Measurements from ENCODE around the gene RASSF3. TPM values are rescaled to one million over a fixed set of nuclear protein-coding genes. Genes with fewer than 3 reads are reported as not detected.

Gene RASSF3
- total RNA-seq, 4 donors from 2014 or later, result 19.4 to 46.2 (median 30.1) TPM

DNA sequence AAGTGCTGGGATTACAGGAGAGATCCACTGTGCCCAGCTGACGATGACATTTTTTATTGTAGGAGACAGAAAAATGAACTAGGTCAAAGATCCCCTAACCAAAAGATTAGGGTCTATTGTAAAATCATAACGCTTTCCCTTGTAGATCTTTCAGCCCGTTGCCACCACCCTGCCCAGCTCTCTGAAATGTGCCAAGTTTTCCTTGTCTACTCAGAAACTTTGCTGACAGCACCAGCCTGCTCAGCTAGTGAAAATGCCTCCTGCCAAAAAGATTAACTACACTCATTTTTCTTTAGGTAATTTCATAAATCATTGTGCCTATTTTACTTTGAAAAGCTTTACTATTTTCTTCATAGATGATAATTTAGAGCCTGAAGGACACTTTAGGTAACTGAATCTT lies 28.2 kb upstream of the RASSF3 start:
- TF ChIP-seq, protein P1, sequence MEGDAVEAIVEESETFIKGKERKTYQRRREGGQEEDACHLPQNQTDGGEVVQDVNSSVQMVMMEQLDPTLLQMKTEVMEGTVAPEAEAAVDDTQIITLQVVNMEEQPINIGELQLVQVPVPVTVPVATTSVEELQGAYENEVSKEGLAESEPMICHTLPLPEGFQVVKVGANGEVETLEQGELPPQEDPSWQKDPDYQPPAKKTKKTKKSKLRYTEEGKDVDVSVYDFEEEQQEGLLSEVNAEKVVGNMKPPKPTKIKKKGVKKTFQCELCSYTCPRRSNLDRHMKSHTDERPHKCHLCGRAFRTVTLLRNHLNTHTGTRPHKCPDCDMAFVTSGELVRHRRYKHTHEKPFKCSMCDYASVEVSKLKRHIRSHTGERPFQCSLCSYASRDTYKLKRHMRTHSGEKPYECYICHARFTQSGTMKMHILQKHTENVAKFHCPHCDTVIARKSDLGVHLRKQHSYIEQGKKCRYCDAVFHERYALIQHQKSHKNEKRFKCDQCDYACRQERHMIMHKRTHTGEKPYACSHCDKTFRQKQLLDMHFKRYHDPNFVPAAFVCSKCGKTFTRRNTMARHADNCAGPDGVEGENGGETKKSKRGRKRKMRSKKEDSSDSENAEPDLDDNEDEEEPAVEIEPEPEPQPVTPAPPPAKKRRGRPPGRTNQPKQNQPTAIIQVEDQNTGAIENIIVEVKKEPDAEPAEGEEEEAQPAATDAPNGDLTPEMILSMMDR (IDR thresholded peaks at IDR 0.05; ENCODE audit: low read depth), result no peak

DNA sequence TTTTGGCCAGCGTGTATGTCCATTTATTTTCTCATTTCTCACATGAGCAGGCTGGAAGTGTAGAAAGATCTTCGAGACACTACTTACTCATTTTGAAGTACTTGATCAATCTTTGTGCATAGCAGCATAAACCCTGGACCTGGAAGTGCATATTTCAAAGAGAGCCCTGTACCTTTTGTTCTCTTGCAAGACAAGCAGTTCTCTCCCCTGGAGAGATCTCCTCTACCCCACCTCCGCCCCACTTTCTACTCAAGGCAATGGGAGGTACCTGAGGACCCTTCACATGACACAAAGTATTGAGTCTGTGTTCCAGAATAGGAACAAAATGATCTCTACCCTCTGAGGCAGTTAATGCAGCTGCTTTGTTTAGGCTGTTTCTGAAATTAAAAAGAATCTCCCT lies 27.4 kb upstream of the RASSF3 start:
- TF ChIP-seq, protein P1 (IDR thresholded peaks at IDR 0.05; ENCODE audit: low read depth), result no peak

DNA sequence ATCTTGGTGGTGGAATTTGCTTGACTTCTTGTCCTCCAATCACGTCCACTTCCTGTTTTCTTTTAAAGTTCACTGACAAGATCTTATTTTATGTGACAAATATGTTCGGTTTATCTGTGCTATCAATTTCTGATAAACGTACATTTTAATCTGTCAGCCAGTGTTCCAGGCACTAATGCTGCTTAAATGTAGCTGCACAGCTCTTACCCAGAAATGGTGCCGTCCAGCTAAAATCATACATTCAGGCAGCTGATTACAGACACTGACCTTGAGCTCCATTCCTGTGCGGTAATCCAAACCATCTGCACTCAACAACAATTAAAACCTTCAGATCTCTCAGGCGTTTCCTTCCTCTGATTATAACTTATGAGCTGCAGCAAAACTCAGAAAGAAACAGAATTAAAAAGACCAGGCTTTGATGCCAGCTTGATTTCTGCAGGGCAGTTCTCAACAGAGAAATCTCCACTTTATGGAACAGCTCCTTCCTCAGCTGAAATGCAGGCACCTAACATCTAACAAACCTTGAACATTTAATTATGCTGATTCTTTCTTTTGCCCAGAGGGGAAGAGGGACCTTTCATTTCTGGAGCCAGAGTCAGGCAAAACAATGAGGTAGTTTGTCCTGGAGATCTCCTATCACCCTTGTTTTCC lies 26.4 kb upstream of the RASSF3 start:
- TF ChIP-seq, protein P1 (IDR thresholded peaks at IDR 0.05; ENCODE audit: low read depth), result no peak

DNA sequence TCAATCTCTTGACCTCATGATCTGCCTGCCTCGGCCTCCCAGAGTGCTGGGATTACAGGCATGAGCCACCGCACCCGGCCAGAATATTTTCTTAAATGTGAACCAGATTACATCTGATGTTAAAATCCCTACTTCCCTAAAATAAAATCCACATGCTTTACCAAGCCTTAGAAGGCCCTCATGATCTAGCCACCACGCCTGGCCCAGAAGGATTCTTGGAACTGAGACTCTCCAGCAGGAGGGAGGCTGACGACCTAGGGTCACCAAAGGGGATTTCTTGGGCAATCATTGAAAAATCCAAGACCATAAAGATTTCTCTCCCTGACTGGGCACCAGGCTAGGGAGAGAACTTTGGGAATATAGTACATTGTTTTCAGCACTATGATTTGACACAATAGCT lies 25.2 kb upstream of the RASSF3 start:
- TF ChIP-seq, protein P1 (IDR thresholded peaks at IDR 0.05; ENCODE audit: low read depth), result no peak

DNA sequence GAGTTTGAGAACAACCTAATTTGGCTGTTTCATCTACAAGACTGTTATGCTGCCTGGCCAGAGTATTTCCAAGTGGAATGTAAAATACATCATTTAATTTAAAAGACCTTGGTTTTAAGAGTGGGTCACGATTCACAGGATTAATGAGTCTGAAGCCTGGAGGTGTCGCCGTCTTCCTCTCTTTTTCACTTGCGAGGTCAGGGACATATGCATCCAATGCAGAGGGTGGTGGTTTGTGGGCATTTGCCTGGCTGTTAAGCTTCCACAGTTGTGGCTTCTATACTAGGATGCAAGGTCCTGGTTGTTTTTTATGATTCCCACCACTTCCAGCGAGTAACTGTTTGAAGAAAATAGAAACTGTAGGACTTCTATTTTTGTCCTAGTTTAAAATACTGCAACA lies 22.8 kb upstream of the RASSF3 start:
- TF ChIP-seq, protein P1 (IDR thresholded peaks at IDR 0.05; ENCODE audit: low read depth), result no peak

DNA sequence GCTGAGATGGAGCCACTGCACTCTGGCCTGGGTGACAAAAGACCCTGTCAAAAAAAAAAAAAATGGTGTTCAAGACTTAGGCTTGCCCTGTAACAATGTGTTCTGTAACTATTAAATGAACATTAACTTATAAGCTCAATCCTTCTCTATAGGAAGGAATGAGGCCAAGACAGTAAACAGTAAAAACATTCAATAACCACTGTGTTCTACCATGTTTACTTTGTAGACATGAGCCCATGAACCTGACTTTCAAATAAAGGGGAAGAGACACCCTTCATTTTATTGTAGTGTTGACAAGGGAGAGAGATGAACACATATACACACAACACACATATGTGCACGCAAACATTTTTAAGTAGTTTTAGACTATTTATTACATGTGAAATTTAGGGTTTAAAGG lies 20.1 kb upstream of the RASSF3 start:
- TF ChIP-seq, protein P1 (IDR thresholded peaks at IDR 0.05; ENCODE audit: low read depth), result no peak

DNA sequence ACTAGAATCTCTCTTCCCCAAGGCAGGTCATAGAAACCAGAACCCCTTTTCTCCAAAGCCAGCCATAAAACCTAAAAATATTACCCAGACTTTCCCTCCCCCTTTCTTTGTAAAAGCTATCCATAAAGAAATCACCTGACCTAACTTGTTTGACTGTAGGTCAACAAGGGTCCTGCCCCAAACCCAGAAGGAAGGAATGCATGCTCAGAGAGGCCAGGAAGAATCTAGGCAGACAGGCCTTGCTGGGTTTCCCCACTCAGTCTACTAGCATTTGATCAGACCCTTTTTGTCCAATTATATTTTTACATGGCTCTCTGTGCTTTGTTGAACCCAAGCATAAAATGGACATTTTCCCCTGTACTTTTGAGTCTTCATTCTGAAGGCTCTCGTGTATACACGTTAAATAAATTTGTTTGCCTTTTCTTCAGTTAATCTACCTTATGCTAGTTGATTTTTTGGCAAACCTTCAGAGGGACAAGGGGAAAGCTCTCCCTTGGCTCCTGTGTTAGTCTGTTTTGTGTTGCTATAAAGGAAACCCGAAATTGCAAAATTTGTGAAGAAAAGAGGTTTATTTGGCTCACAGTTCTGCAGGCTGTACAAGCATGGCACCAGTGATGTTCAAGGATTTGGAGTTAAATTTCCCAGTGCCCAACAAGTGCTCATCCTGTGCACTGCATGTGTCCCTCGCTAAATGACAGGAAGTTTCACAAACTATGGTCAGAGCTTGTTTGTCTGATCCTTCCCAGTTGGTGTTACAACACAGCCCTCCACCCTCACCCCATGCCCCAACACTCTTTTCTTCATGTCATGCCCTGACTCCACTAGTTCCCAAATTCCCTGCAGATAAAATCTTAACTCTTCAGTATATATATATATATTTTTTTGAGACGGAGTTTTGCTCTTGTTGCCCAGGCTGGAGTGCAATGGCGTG lies 14.2 kb upstream of the RASSF3 start:
- TF ChIP-seq, protein P1 (IDR thresholded peaks at IDR 0.05; ENCODE audit: low read depth), result no peak
